ENCODE data around the gene ITGB8. TPM values are rescaled to one million over a fixed set of nuclear protein-coding genes. Genes with fewer than 3 reads are reported as not detected.

Gene ITGB8
- total RNA-seq, 4 donors from 2014 or later = 0.31 to 0.90 (median 0.56) TPM

GRCh38 chr7:20316706-20317105, 14.0 kb upstream of the ITGB8 start:
- ATAC-seq (no peak), DNase-seq (no peak)
- in situ Hi-C loops (cut with MboI; ENCODE audit: low sequenced_read_pairs in 4 of 4) (no loop called here), intact Hi-C loops (cut with DNase I; ENCODE audit: low total_unique reads) (no loop called here)
- H3K4me1 ChIP-seq = no peaks in the 10 kb centered on the region
- H3K36me3 ChIP-seq = no peaks in the 10 kb centered on the region
- no peak overlapping the region for H3K27ac ChIP-seq
- TF ChIP-seq CTCF (IDR thresholded peaks at IDR 0.05 in 4 of 5, conservative IDR thresholded peaks at IDR 0.05 in 1 of 5) (no peak), POLR2A (IDR thresholded peaks at IDR 0.05) (no peak)
- no peaks in the 10 kb centered on the region for H3K27me3 ChIP-seq
- H3K4me3 ChIP-seq = no peak overlapping the region
- no peaks in the 10 kb centered on the region for H3K9me3 ChIP-seq

GRCh38 chr7:20317413-20317812, 13.3 kb upstream of the ITGB8 start:
- Histone ChIP-seq H3K4me1 (no peaks in the 10 kb centered on the region), H3K9me3 (no peaks in the 10 kb centered on the region), H3K27ac (no peak overlapping the region), H3K27me3 (no peaks in the 10 kb centered on the region), H3K4me3 (no peak overlapping the region), H3K36me3 (no peaks in the 10 kb centered on the region)
- no peak for TF ChIP-seq CTCF (IDR thresholded peaks at IDR 0.05 in 4 of 5, conservative IDR thresholded peaks at IDR 0.05 in 1 of 5)
- no peak for TF ChIP-seq POLR2A (IDR thresholded peaks at IDR 0.05)
- no peak for DNase-seq
- no peak for ATAC-seq
- in situ Hi-C loops (cut with MboI; ENCODE audit: low sequenced_read_pairs in 4 of 4) (no loop called here), intact Hi-C loops (cut with DNase I; ENCODE audit: low total_unique reads) (no loop called here)

- intact Hi-C loops (cut with DNase I; ENCODE audit: low total_unique reads) (no loop called here), in situ Hi-C loops (cut with MboI; ENCODE audit: low sequenced_read_pairs in 4 of 4) (no loop called here)
- Histone ChIP-seq H3K27ac (no peak overlapping the region), H3K27me3 (no peaks in the 10 kb centered on the region), H3K4me1 (no peaks in the 10 kb centered on the region), H3K4me3 (no peak overlapping the region), H3K36me3 (no peaks in the 10 kb centered on the region), H3K9me3 (no peaks in the 10 kb centered on the region)
- ATAC-seq (no peak), DNase-seq (no peak)
- TF ChIP-seq POLR2A (IDR thresholded peaks at IDR 0.05) (no peak), CTCF (IDR thresholded peaks at IDR 0.05 in 4 of 5, conservative IDR thresholded peaks at IDR 0.05 in 1 of 5) (no peak)
These were observed 11.8 kb upstream of the ITGB8 start for GRCh38 chr7:20318933-20319332.

- in situ Hi-C loops (cut with MboI; ENCODE audit: low sequenced_read_pairs in 4 of 4) = no loop called here
- intact Hi-C loops (cut with DNase I; ENCODE audit: low total_unique reads) = no loop called here
- Histone ChIP-seq H3K36me3 (no peaks in the 10 kb centered on the region), H3K27ac (no peak overlapping the region), H3K4me3 (no peak overlapping the region), H3K9me3 (no peaks in the 10 kb centered on the region), H3K4me1 (no peaks in the 10 kb centered on the region), H3K27me3 (no peaks in the 10 kb centered on the region)
- DNase-seq (no peak), ATAC-seq (no peak)
- TF ChIP-seq CTCF (IDR thresholded peaks at IDR 0.05 in 4 of 5, conservative IDR thresholded peaks at IDR 0.05 in 1 of 5) = no peak
- no peak for TF ChIP-seq POLR2A (IDR thresholded peaks at IDR 0.05)
These were observed 10.4 kb upstream of the ITGB8 start for GRCh38 chr7:20320322-20320721.

- in situ Hi-C loops (cut with MboI; ENCODE audit: low sequenced_read_pairs in 4 of 4) (no loop called here), intact Hi-C loops (cut with DNase I; ENCODE audit: low total_unique reads) (no loop called here)
- H3K27me3 ChIP-seq = no peaks in the 10 kb centered on the region
These were observed 9.9 kb upstream of the ITGB8 start for GRCh38 chr7:20320786-20321185.

More at GRCh38 chr7:20320786-20321185, 9.9 kb upstream of the ITGB8 start:
- no peaks in the 10 kb centered on the region for H3K36me3 ChIP-seq
- ATAC-seq = no peak
- TF ChIP-seq CTCF (IDR thresholded peaks at IDR 0.05 in 4 of 5, conservative IDR thresholded peaks at IDR 0.05 in 1 of 5) (no peak), POLR2A (IDR thresholded peaks at IDR 0.05) (no peak)
- H3K27ac ChIP-seq = no peak overlapping the region
- no peaks in the 10 kb centered on the region for H3K4me1 ChIP-seq
- H3K4me3 ChIP-seq = no peak overlapping the region
- H3K9me3 ChIP-seq = no peaks in the 10 kb centered on the region
- no peak for DNase-seq

Data from gastrocnemius medialis (tissue), 4 donors.